GM23338 (cell line): ENCODE results near the gene KCNJ6.

Experiments
- CREB1 ChIP-seq: fragments of 250-450 bp; sonication (Bioruptor Pico); IDR thresholded peaks from 2 replicates; pipeline ENCODE4 v1.5.0; 2020; ENCODE audit warnings: low read depth, mild to moderate bottlenecking, moderate library complexity
- CTCF ChIP-seq, 2 experiments: fragments of 200-600 bp in 1 of 2; sonication (generic) in 1 of 2; conservative IDR thresholded peaks; 2 replicates each; pipeline versions ENCODE4 v1.5.1 to v1.6.1; 2016 to 2017; ENCODE audit warnings: antibody characterized with exemption in 2 of 2, low read depth in 2 of 2, mild to moderate bottlenecking in 2 of 2, moderate library complexity in 1 of 2
- ETS1 ChIP-seq: IDR thresholded peaks from 2 replicates; pipeline ENCODE4 v1.6.1; 2016; ENCODE audit warnings: antibody characterized with exemption
- EZH2 ChIP-seq: fragments of 200-600 bp; sonication (generic); IDR thresholded peaks from one replicate; pipeline ENCODE4 v1.8.0; 2017; ENCODE audit warnings: antibody characterized with exemption, mild to moderate bottlenecking, low read depth; ENCODE audit not compliant: unreplicated experiment
- EZH2phosphoT487 ChIP-seq: fragments of 200-600 bp; sonication (generic); IDR thresholded peaks from one replicate; pipeline ENCODE4 v1.8.1; 2018; ENCODE audit warnings: antibody characterized with exemption; ENCODE audit not compliant: unreplicated experiment
- JUNB ChIP-seq: IDR thresholded peaks from one replicate; pipeline ENCODE4 v1.6.1; 2016; ENCODE audit warnings: antibody characterized with exemption; ENCODE audit not compliant: unreplicated experiment
- POLR2AphosphoS5 ChIP-seq: IDR thresholded peaks from 2 replicates; pipeline ENCODE4 v1.6.1; 2016; ENCODE audit warnings: antibody characterized with exemption, low read depth
- REST ChIP-seq: IDR thresholded peaks from one replicate; pipeline ENCODE4 v1.6.1; 2018; ENCODE audit warnings: antibody characterized with exemption; ENCODE audit not compliant: unreplicated experiment
- ZNF114 ChIP-seq: fragments of 250-450 bp; sonication (Bioruptor Pico); IDR thresholded peaks from 2 replicates; pipeline ENCODE4 v1.5.0; 2020; ENCODE audit warnings: mild to moderate bottlenecking, moderate library complexity
- ZNF331 ChIP-seq: fragments of 250-450 bp; sonication (Bioruptor Pico); IDR thresholded peaks from 2 replicates; pipeline ENCODE4 v1.5.0; 2020; ENCODE audit warnings: low read depth, mild to moderate bottlenecking, moderate library complexity
- ZNF462 ChIP-seq: fragments of 250-450 bp; sonication (Bioruptor Pico); IDR thresholded peaks from 2 replicates; pipeline ENCODE4 v1.5.0; 2020; ENCODE audit warnings: mild to moderate bottlenecking, moderate library complexity

GRCh38 chr21:37653201-37653600, 263.1 kb downstream of the KCNJ6 start:
- no peak for TF ChIP-seq CTCF (conservative IDR thresholded peaks at IDR 0.05; ENCODE audit: low read depth in 2 of 2)
- TF ChIP-seq EZH2phosphoT487: no peak
- no peak for TF ChIP-seq POLR2AphosphoS5
- no peak for TF ChIP-seq REST
- TF ChIP-seq EZH2: no peak
- no peak for TF ChIP-seq CREB1 (CRISPR knock-in tag)
- no peak for TF ChIP-seq JUNB
- TF ChIP-seq ETS1: no peak
- TF ChIP-seq ZNF114 (CRISPR knock-in tag): no peak
- no peak for TF ChIP-seq ZNF462 (CRISPR knock-in tag)
- no peak for TF ChIP-seq ZNF331 (CRISPR knock-in tag)
